GM12892 (cell line): Measurements from ENCODE around the gene HAPLN3.

Experiments
- POLR2A ChIP-seq: IDR thresholded peaks from 2 replicates; pipeline ENCODE4 v1.6.1; 2011; ENCODE audit warnings: low read depth, low read length, control low read depth
- POLR2AphosphoS5 ChIP-seq: IDR thresholded peaks from 2 replicates; pipeline ENCODE4 v1.6.1; 2011; ENCODE audit warnings: low read depth, low read length, control low read depth
- TAF1 ChIP-seq: IDR thresholded peaks from 2 replicates; pipeline ENCODE4 v1.6.1; 2011; ENCODE audit warnings: low read depth, mild to moderate bottlenecking, control low read depth, low read length, borderline replicate concordance

DNA sequence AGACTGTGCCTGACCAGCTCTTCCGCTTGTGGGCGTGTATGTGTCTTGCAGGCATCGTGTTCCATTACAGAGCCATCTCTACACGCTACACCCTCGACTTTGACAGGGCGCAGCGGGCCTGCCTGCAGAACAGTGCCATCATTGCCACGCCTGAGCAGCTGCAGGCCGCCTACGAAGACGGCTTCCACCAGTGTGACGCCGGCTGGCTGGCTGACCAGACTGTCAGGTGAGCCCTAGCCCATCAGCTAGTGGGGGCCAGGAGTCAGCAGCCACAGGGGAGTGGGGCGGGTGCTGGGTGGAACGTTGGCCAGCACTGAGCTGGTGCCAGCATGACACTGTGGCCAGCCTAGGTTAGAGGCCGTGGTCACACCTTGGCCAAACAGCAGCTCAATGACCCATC, 55.4 kb downstream of the HAPLN3 start:
- TF ChIP-seq POLR2AphosphoS5 = no peak
- TF ChIP-seq TAF1 = no peak
- no peak for TF ChIP-seq POLR2A
